SK-N-SH (cell line): ENCODE results near the gene GAPVD1.

Experiments
- CHD2 ChIP-seq: fragments of 150-350 bp; IDR thresholded peaks from 2 replicates; pipeline ENCODE4 v1.6.1; 2018; ENCODE audit warnings: low read length; ENCODE audit not compliant: partially characterized antibody
- CTCF ChIP-seq: fragments of 200-600 bp; sonication (generic); IDR thresholded peaks from 2 replicates; pipeline ENCODE4 v1.6.1; 2017; ENCODE audit warnings: antibody characterized with exemption, mild to moderate bottlenecking, moderate library complexity
- MAX ChIP-seq: IDR thresholded peaks from 2 replicates; pipeline ENCODE4 v1.4.0; 2012; ENCODE audit warnings: low read depth
- RAD21 ChIP-seq: IDR thresholded peaks from 2 replicates; pipeline ENCODE4 v1.6.1; 2012; ENCODE audit warnings: mild to moderate bottlenecking, low read length
- SMC3 ChIP-seq: IDR thresholded peaks from 2 replicates; pipeline ENCODE4 v1.6.1; 2012; ENCODE audit warnings: low read depth, low read length, improper control_type of control experiment
- TAF1 ChIP-seq: IDR thresholded peaks from 2 replicates; pipeline ENCODE4 v1.6.1; 2012; ENCODE audit warnings: low read depth, mild to moderate bottlenecking, low read length, moderate library complexity, borderline replicate concordance
- ZBTB33 ChIP-seq: IDR thresholded peaks from 2 replicates; pipeline ENCODE4 v1.4.0; 2012; ENCODE audit warnings: low read depth, borderline replicate concordance

GRCh38 chr9:125359011-125359410 lies 97.4 kb downstream of the GAPVD1 start:
- TF ChIP-seq ZBTB33 (no peak), TAF1 (no peak), MAX (no peak), CHD2 (no peak), SMC3 (no peak), RAD21 (no peak), CTCF (no peak)
